Astrocyte of the cerebellum (primary cell): Measurements from ENCODE around the gene PLEKHG5.
"Not testable (repeated sequence)": the region's sequence is repeated elsewhere in the genome, so short reads cannot be mapped to it uniquely, and the experiment has no call there.

Source experiments
- DNase-seq: peaks from one replicate; pipeline ENCODE4 v3.0.0-alpha.2; 2011; ENCODE audit warnings: low read depth
- H3K4me3 ChIP-seq: 2 replicates; pipeline ENCODE4 v1.5.1; 2011; ENCODE audit warnings: mild to moderate bottlenecking, low read depth, low read length, moderate library complexity
- CTCF ChIP-seq: IDR thresholded peaks from 2 replicates; pipeline ENCODE4 v1.5.1; 2012; ENCODE audit warnings: low read length, low read depth, moderate library complexity, mild to moderate bottlenecking; ENCODE audit errors: missing control alignments
- in situ Hi-C: cut with HindIII; loops from 2 replicates; pipeline ENCODE4 v1.10.0; 2017; ENCODE audit warnings: low sequenced_read_pairs

PLEKHG5 gene

GRCh38 chr1:6446665-6447015 lies 44.8 kb downstream of the PLEKHG5 start:
- in situ Hi-C loops: no loop called here
- DNase-seq: no peak
- no peak overlapping the region for H3K4me3 ChIP-seq
- no peak for TF ChIP-seq CTCF

DNA sequence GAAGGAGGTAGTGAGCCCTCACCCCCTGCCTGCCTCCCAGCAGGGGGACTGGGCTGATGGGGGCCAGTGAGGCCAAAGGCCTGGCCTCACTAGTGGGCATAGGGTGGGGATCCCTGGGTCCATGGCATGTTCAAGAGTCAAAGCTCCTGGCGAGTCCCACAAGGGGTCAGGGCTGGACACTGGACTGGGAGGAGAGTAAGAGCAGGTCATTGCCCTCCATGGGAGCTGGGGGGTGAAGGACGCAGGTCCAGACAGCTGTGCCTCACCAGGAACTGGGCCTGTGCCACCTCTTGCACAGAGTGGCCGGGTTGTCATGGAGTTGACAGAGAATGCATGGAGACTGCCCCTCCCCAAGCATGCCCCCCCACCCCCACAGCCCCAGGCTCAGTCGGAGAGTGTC lies 45.5 kb downstream of the PLEKHG5 start:
- H3K4me3 ChIP-seq, in situ Hi-C loops, DNase-seq: not testable (repeated sequence)

DNA sequence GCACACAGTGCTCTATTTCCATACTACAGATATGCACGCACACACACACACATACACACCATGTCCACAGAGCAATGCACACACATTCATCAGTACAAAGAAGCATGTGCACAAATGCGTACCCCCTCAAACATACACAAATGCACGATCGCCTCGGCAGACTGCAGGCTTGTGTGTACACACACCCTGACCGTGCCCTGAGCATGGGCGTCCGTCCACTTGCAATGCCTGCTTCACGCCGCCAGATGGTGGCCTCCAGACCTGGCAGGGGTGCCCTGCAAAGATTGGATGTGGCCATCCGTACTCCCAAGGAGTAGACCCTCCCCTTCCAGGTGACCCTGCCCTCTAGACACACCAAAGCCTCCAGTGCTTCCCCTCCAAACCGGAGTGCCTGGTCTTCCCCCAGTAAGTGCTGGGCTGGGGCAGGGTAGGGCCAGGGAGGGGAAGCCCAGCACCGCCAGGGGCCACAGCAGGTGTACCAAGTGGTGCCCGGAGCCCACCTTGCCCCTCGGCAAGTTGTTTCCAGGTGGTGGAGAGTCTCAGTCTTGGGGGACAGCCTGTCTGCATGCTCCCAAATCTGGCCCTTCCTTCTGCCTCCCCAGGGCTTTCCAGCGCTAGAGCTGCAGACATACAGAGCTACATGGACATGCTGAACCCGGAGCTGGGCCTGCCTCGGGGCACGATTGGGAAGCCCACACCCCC lies 46.3 kb downstream of the PLEKHG5 start:
- H3K4me3 ChIP-seq: no peak overlapping the region
- peak; percentile 58 for TF ChIP-seq CTCF
- in situ Hi-C loops: no loop called here
- DNase-seq: no peak

- DNase-seq: no peak
- TF ChIP-seq CTCF: no peak
- H3K4me3 ChIP-seq: no peak overlapping the region
- in situ Hi-C loops: no loop called here
Observed at GRCh38 chr1:6444377-6444776, 47.1 kb downstream of the PLEKHG5 start.

DNA sequence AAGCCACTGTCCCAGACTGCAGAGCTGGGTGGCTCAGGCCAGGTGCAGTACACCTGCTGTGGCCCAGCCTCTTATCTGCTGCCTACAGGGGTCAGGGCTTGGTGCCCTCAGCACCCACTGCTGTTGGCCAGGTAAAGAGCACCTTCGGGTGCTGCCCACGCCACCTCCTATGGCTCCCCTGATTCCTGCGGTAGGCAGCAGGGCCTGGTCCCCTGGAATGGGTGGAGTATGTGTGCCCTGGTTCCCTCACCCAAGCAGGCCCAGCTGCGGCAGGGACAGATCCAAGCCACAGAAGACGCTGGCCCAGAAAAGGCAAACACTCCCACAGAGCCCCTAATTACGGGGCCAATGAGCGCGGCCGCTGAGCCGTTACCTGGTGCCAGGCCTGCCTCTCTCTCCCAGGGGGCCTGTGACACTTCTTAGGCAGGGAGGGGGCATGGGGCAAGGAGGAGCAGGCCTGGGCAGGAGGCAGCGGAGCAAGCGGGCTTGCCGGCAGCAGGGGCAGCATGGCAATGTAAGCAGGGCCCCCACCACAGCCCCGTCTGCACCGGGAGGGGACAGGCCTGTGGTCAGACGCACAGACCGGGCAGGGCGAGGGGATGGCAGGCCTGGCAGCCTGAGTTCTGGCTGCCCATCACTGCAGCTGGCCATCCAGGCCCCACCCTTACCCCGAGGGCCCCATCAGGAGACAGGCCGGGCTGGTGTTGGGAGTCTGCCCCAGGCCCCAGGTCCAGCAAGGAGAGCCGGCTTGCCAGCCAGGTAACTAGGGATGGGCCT lies 47.9 kb downstream of the PLEKHG5 start:
- DNase-seq: no peak
- in situ Hi-C loops: no loop called here
- no peak overlapping the region for H3K4me3 ChIP-seq
- TF ChIP-seq CTCF: no peak

GRCh38 chr1:6441586-6441985 lies 49.9 kb downstream of the PLEKHG5 start:
- DNase-seq: no peak
- no peak overlapping the region for H3K4me3 ChIP-seq
- in situ Hi-C loops: no loop called here
- TF ChIP-seq CTCF: no peak
